ENCODE measurements around the gene CAMTA1.

Gene CAMTA1

DNA sequence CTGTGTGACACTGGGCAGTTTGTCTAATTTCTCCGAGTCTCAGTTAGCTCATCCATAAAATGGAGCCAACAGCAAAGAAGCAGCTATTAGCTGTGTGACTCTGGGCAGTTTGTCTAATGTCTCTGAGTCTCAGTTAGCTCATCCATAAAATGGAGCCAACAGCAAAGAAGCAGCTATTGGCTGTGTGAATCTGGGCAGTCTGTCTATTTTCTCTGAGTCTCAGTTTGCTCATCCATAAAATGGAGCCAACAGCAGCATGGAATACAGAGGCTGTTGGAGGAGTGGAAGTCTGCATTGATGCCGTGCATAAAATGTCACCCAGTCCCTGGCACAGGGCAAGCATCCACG, 688.9 kb downstream of the CAMTA1 start:
- Histone ChIP-seq H4K20me1 (ENCODE audit: low read depth, low read length) (no peaks in the 10 kb centered on the region), H3K4me2 (ENCODE audit: low read depth, low read length, poor library complexity, severe bottlenecking) (no peak overlapping the region), H3K36me3 (ENCODE audit: low read length) (no peaks in the 10 kb centered on the region), H3K79me2 (ENCODE audit: insufficient read depth, low read length) (no peaks in the 10 kb centered on the region), H3K4me3 (ENCODE audit: insufficient read depth, low read length, poor library complexity, severe bottlenecking) (no peak overlapping the region), H3K9me2 (replicated peaks; ENCODE audit: insufficient read depth, low read length) (no peaks in the 10 kb centered on the region), H3K27ac (ENCODE audit: low read depth, low read length) (no peak overlapping the region), H3K9me3 (ENCODE audit: insufficient read depth, low read length) (no peaks in the 10 kb centered on the region), H3K9ac (ENCODE audit: low read length) (no peak overlapping the region), H2AFZ (ENCODE audit: low read depth, low read length, severe bottlenecking) (no peak overlapping the region), H3K27me3 (ENCODE audit: low read length) (no peaks in the 10 kb centered on the region), H3F3A (ENCODE audit: insufficient read depth) (no peaks in the 10 kb centered on the region)
- TF ChIP-seq EZH2phosphoT487 (conservative IDR thresholded peaks at IDR 0.05; ENCODE audit: low read length) (no peak), CTCF (IDR thresholded peaks at IDR 0.05; ENCODE audit: insufficient read depth, low read length, poor library complexity, severe bottlenecking) (no peak)

DNA sequence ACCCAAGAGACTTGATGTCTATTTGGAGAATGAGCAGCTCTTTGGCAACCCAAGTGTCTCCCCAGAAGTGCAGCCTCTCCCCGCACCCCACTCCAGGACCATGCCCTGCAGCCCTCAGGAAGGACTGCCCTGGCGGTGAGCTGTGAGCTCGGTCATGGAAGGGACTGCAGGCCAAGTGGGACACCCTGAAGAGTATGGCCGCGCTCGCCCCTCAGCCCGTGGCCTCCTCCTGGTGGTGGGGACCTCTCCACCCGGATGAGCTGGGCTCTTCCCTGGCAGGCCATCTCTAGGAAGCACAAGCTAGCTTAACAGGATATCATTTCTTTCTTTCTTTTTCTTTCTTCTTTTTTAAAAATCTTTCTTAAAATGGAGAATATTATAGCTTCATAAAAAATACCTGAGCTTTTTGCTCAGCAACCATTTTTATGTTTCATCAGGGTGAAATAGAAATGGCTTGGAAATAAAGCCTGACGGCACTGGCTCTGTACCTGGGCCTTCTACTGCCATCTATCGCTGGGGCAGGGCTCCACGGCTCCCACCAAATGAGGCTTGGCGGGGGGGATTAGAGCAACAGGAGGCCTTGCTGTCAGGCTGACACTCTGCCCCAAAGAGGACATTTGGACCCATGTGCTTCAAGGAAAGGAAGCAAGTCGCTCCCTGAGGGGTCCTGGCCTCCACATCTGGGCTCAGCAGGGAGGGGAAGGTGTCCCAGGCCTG, 689.7 kb downstream of the CAMTA1 start:
- Histone ChIP-seq H3K4me3 (ENCODE audit: insufficient read depth, low read length, poor library complexity, severe bottlenecking) (no peak overlapping the region), H3K36me3 (ENCODE audit: low read length) (no peaks in the 10 kb centered on the region), H3F3A (ENCODE audit: insufficient read depth) (no peaks in the 10 kb centered on the region), H3K4me2 (ENCODE audit: low read depth, low read length, poor library complexity, severe bottlenecking) (no peak overlapping the region), H3K79me2 (ENCODE audit: insufficient read depth, low read length) (no peaks in the 10 kb centered on the region), H3K27ac (ENCODE audit: low read depth, low read length) (no peak overlapping the region), H4K20me1 (ENCODE audit: low read depth, low read length) (no peaks in the 10 kb centered on the region), H3K9me2 (replicated peaks; ENCODE audit: insufficient read depth, low read length) (no peaks in the 10 kb centered on the region), H2AFZ (ENCODE audit: low read depth, low read length, severe bottlenecking) (no peak overlapping the region), H3K9me3 (ENCODE audit: insufficient read depth, low read length) (no peaks in the 10 kb centered on the region), H3K27me3 (ENCODE audit: low read length) (no peaks in the 10 kb centered on the region), H3K9ac (ENCODE audit: low read length) (no peak overlapping the region)
- TF ChIP-seq EZH2phosphoT487 (conservative IDR thresholded peaks at IDR 0.05; ENCODE audit: low read length): no peak
- TF ChIP-seq CTCF (IDR thresholded peaks at IDR 0.05; ENCODE audit: insufficient read depth, low read length, poor library complexity, severe bottlenecking): no peak

DNA sequence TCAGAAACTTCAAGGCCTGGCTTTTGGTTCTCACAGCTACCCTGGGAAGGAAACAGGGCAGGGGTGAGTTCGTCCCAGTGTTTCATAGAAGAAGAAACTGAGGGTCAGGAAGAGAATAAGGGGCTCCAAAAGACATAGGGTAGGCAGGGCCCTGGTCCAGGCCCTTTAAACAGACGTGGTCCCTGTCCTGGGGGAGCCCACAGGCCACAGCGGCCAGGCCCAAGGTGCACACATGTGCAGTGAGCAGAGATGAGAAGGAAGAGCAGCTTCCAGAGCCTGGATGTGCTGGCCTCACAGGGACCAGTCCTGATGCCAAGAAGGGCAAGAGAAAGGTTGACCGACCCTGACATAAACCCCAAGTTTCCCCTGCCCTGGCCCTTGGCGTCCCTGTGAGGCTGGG, 690.4 kb downstream of the CAMTA1 start:
- Histone ChIP-seq H3K4me2 (ENCODE audit: low read depth, low read length, poor library complexity, severe bottlenecking) (no peak overlapping the region), H3K4me3 (ENCODE audit: insufficient read depth, low read length, poor library complexity, severe bottlenecking) (no peak overlapping the region), H3K79me2 (ENCODE audit: insufficient read depth, low read length) (no peaks in the 10 kb centered on the region), H3F3A (ENCODE audit: insufficient read depth) (no peaks in the 10 kb centered on the region), H3K9me2 (replicated peaks; ENCODE audit: insufficient read depth, low read length) (no peaks in the 10 kb centered on the region), H4K20me1 (ENCODE audit: low read depth, low read length) (no peaks in the 10 kb centered on the region), H3K36me3 (ENCODE audit: low read length) (no peaks in the 10 kb centered on the region), H3K9ac (ENCODE audit: low read length) (no peak overlapping the region), H3K27me3 (ENCODE audit: low read length) (no peaks in the 10 kb centered on the region), H2AFZ (ENCODE audit: low read depth, low read length, severe bottlenecking) (no peak overlapping the region), H3K9me3 (ENCODE audit: insufficient read depth, low read length) (no peaks in the 10 kb centered on the region), H3K27ac (ENCODE audit: low read depth, low read length) (no peak overlapping the region)
- no peak for TF ChIP-seq EZH2phosphoT487 (conservative IDR thresholded peaks at IDR 0.05; ENCODE audit: low read length)
- TF ChIP-seq CTCF (IDR thresholded peaks at IDR 0.05; ENCODE audit: insufficient read depth, low read length, poor library complexity, severe bottlenecking): no peak

All from SU-DHL-6 (cell line).